Measurements from ENCODE around the gene CACNA2D1. TPM values are rescaled to one million over a fixed set of nuclear protein-coding genes. Genes with fewer than 3 reads are reported as not detected.

Gene CACNA2D1
- polyA plus RNA-seq, 2 of the 4 experiments (the other 2 are of a cell fraction): 18.0 to 32.9 TPM

GRCh38 chr7:82414389-82414788 lies 29.2 kb downstream of the CACNA2D1 start:
- DNase-seq (ENCODE audit: low read depth in 1 of 2, low spot score in 1 of 2): no peak
- WGBS (ENCODE audit: missing lambda C conversion rate): 76% methylated on average over 3 of the region's 3 CpGs
- H3K4me1 ChIP-seq: no peaks in the 10 kb centered on the region
- H3K4me2 ChIP-seq: no peak overlapping the region
- H3K9me3 ChIP-seq: 0 out of 3 replicates have a peak, but pooled peaks cover 6% of the 10 kb centered on the region
- H3K27ac ChIP-seq: no peak overlapping the region
- no peak overlapping the region for H3K4me3 ChIP-seq
- FAIRE-seq: no peak
- TF ChIP-seq BCL3 (IDR thresholded peaks at IDR 0.05): no peak
- no peak for TF ChIP-seq HMGXB4 (CRISPR knock-in tag; IDR thresholded peaks at IDR 0.05; ENCODE audit: borderline replicate concordance)
- no peak for TF ChIP-seq CHD2 (IDR thresholded peaks at IDR 0.05; ENCODE audit: low read length, partially characterized antibody)
- no peak for TF ChIP-seq CBX2 (IDR thresholded peaks at IDR 0.05; ENCODE audit: borderline replicate concordance, low read depth)
- no peak for TF ChIP-seq RCOR1 (IDR thresholded peaks at IDR 0.05; ENCODE audit: low read depth, low read length)
- no peak for TF ChIP-seq POLR2AphosphoS2 (conservative IDR thresholded peaks at IDR 0.05; ENCODE audit: low read length)
- no peak for TF ChIP-seq JUNB (IDR thresholded peaks at IDR 0.05)
- TF ChIP-seq EP300 (IDR thresholded peaks at IDR 0.05): no peak
- TF ChIP-seq PBX3 (IDR thresholded peaks at IDR 0.05): no peak
- no peak for TF ChIP-seq NFE2L2 (conservative IDR thresholded peaks at IDR 0.05; ENCODE audit: low read length)
- no peak for TF ChIP-seq TP53 (CRISPR knock-in tag; IDR thresholded peaks at IDR 0.05)
- no peak for TF ChIP-seq HES2 (IDR thresholded peaks at IDR 0.05)
- TF ChIP-seq ZSCAN20 (CRISPR knock-in tag; IDR thresholded peaks at IDR 0.05): no peak
- TF ChIP-seq SMC3 (IDR thresholded peaks at IDR 0.05): no peak
- ChIA-PET POLR2A (no interaction called here), CTCF (interaction anchor here (1.3 kb wide), 1 partner anchor 274 kb away, joined by 4 read pairs; no protein-coding TSS in a partner anchor)
- no peak for ATAC-seq

- H3K4me1 ChIP-seq: no peaks in the 10 kb centered on the region
- 0 out of 3 replicates have a peak, but pooled peaks cover 4% of the 10 kb centered on the region for H3K9me3 ChIP-seq
- ChIA-PET CTCF (no interaction called here), POLR2A (no interaction called here)
- DNase-seq (ENCODE audit: low read depth in 1 of 2, low spot score in 1 of 2): no peak
- no peak overlapping the region for H3K4me2 ChIP-seq
- no peak for ATAC-seq
- no peak overlapping the region for H3K27ac ChIP-seq
- FAIRE-seq: no peak
- no peak overlapping the region for H3K4me3 ChIP-seq
- TF ChIP-seq CHD2 (IDR thresholded peaks at IDR 0.05; ENCODE audit: low read length, partially characterized antibody) (no peak), HEYL (CRISPR knock-in tag; IDR thresholded peaks at IDR 0.05) (no peak), POLR2A (IDR thresholded peaks at IDR 0.05; ENCODE audit: low read length) (no peak), HMGXB4 (CRISPR knock-in tag; IDR thresholded peaks at IDR 0.05; ENCODE audit: borderline replicate concordance) (no peak), CBX8 (IDR thresholded peaks at IDR 0.05) (no peak), HOXA7 (CRISPR knock-in tag; IDR thresholded peaks at IDR 0.05) (no peak), PBX3 (IDR thresholded peaks at IDR 0.05) (no peak), ATOH8 (CRISPR knock-in tag; IDR thresholded peaks at IDR 0.05; ENCODE audit: low read depth) (no peak), POLR2AphosphoS2 (conservative IDR thresholded peaks at IDR 0.05; ENCODE audit: low read length) (no peak), BHLHE40 (IDR thresholded peaks at IDR 0.05; ENCODE audit: low read depth, low read length) (no peak), JUN (IDR thresholded peaks at IDR 0.05) (no peak), USF2 (IDR thresholded peaks at IDR 0.05) (no peak), HES2 (IDR thresholded peaks at IDR 0.05) (no peak), REST (IDR thresholded peaks at IDR 0.05) (no peak), EP300 (IDR thresholded peaks at IDR 0.05) (no peak)
Measured at GRCh38 chr7:82413237-82413636, 30.3 kb downstream of the CACNA2D1 start.
